ENCODE data around the gene ING5. TPM values are rescaled to one million over a fixed set of nuclear protein-coding genes. Genes with fewer than 3 reads are reported as not detected.

The ING5 gene
- total and polyA plus RNA-seq, 2 donors, result 29.8 to 47.3 TPM

DNA sequence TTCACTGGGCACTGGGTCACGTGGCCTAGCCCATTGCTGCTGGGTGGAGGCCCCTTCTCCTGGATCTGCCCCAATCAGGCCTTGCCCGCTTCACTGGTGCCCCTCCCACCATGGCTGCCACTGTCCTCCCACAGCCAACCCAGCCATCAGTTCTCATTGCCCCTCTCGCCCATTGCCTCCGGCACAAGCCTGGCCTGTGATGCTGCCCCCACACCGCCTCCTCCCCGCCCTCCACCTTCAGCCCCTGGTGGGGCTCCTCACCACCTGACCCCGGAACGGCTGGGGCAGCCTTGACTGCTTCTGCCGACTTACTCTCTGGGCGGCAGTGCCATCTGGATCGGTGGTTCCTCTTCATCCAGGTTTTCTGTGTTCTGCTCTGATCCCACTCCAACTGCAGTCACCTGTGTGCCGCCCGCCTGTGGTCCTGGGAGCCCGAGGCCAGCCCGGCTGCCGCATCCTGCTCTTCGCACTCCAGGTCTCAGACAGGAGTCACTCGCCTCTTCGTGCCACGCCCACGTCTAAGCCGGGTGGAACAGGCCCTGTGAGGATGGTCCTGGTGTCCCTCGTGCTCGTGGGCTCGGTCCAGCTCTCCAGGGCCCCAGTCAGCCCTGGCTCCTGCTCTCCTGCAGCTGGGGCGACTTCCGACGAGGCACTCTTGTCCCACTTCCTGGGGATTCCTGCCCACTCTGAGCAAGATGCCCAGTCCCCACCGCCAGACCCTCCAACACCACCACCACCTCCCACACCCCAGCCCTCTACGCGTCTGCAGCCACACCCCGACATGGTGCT is 46.8 kb downstream of the ING5 start:
- Histone ChIP-seq H3K36me3 (ENCODE audit: control insufficient read depth in 2 of 2, insufficient read depth in 2 of 2, low read length in 1 of 2) (peaks cover 39 to 52% of the 10 kb centered on the region in 2 donors), H3K4me1 (ENCODE audit: control insufficient read depth in 2 of 2, insufficient read depth in 2 of 2, low read length in 2 of 2) (no peaks in the 10 kb centered on the region), H3K4me3 (ENCODE audit: low read length in 2 of 2) (no peak overlapping the region), H3K27me3 (ENCODE audit: control insufficient read depth in 2 of 2, insufficient read depth in 1 of 2, low read length in 1 of 2) (no peaks in the 10 kb centered on the region), H3K9me3 (ENCODE audit: control insufficient read depth in 2 of 2, insufficient read depth in 1 of 2, low read length in 1 of 2) (no peaks in the 10 kb centered on the region), H3K27ac (ENCODE audit: low read depth in 1 of 2, low read length in 1 of 2) (no peak overlapping the region)
- no peak for DNase-seq (ENCODE audit: low read depth in 6 of 9, low spot score in 9 of 9)
- 97% methylated on average over 32 of the region's 32 CpGs for WGBS

DNA sequence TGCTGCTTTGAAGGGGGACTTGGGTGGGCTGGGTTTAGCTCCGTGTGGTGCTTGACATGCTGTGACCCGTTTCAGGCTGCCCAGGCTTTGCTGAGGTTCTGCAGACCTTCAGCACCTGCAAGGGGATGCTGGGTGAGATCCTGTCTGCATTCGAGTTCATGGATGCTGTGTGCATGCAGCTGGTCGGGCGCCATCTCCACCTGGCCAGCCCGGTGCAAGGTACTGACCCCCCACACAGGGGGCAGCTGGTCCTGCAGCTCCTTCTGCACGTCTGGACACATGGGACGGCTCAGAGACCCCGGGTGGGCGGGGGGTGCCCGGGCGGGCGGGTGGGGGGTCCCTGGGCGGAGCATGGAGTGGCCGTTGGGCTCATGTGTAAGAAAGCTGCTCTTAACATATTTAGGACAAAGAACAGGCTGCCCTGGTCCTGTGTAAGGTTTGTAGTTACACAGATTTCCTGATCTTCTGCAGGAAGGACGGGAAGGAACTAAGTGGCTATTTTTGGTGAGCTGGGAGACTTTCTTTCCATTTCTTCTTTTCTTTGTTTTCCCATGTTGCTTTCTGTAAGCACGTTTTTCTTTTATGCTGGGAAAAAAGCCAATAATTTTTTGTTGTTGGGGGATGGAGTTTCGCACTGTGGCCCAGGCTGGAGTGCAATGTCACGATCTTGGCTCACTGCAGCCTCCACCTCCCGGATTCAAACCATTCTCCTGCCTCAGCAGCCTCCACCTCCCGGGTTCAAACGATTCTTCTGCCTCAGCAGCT is 48.4 kb downstream of the ING5 start:
- Histone ChIP-seq H3K36me3 (ENCODE audit: control insufficient read depth in 2 of 2, insufficient read depth in 2 of 2, low read length in 1 of 2) (peaks cover 35 to 45% of the 10 kb centered on the region in 2 donors), H3K4me3 (ENCODE audit: low read length in 2 of 2) (no peak overlapping the region), H3K9me3 (ENCODE audit: control insufficient read depth in 2 of 2, insufficient read depth in 1 of 2, low read length in 1 of 2) (no peaks in the 10 kb centered on the region), H3K4me1 (ENCODE audit: control insufficient read depth in 2 of 2, insufficient read depth in 2 of 2, low read length in 2 of 2) (no peaks in the 10 kb centered on the region), H3K27me3 (ENCODE audit: control insufficient read depth in 2 of 2, insufficient read depth in 1 of 2, low read length in 1 of 2) (no peaks in the 10 kb centered on the region), H3K27ac (ENCODE audit: low read depth in 1 of 2, low read length in 1 of 2) (no peak overlapping the region)
- WGBS, result 92% methylated on average over 22 of the region's 22 CpGs
- DNase-seq (ENCODE audit: low read depth in 6 of 9, low spot score in 9 of 9), result no peak

DNA sequence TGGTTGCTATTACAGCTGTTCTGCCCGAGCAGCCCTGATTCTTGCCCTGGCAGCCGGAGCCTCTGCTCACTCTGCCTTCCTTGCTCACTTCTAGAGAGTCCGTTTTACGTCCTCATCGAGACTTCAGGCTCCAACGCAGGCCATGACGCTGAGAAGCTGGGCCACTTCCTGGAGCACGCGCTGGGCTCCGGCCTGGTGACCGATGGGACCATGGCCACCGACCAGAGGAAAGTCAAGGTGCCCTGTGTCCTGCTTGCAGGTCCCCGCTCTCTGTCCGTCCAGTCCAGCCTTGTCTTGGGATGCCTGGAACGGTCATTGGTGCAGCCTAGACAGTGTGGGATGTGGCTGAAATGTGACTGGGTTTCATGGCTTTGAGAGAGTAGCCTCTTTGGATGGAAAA is 49.3 kb downstream of the ING5 start:
- Histone ChIP-seq H3K9me3 (ENCODE audit: control insufficient read depth in 2 of 2, insufficient read depth in 1 of 2, low read length in 1 of 2) (no peaks in the 10 kb centered on the region), H3K4me1 (ENCODE audit: control insufficient read depth in 2 of 2, insufficient read depth in 2 of 2, low read length in 2 of 2) (no peaks in the 10 kb centered on the region), H3K36me3 (ENCODE audit: control insufficient read depth in 2 of 2, insufficient read depth in 2 of 2, low read length in 1 of 2) (peaks cover 35 to 45% of the 10 kb centered on the region in 2 donors), H3K27ac (ENCODE audit: low read depth in 1 of 2, low read length in 1 of 2) (no peak overlapping the region), H3K27me3 (ENCODE audit: control insufficient read depth in 2 of 2, insufficient read depth in 1 of 2, low read length in 1 of 2) (no peaks in the 10 kb centered on the region), H3K4me3 (ENCODE audit: low read length in 2 of 2) (no peak overlapping the region)
- DNase-seq (ENCODE audit: low read depth in 6 of 9, low spot score in 9 of 9), result no peak
- WGBS, result 98% methylated on average over 15 of the region's 15 CpGs

DNA sequence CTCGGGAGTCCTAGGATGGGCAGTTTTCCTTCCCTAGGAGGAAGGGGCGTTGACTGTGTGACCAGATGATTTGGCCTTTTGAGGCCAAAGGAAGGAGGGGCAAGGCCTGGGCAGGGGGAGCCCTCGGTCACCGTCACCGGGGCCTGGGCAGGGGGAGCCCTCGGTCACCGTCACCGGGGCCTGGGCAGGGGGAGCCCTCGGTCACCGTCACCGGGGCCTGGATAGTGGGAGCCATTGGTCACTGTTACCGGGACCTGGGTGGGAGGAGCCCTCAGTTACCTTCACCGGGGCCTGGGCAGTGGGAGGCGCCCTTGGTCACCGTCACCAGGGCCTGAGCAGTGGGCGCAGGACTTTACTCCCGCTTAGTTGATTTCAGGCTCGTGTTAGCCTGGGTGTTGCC is 49.9 kb downstream of the ING5 start:
- Histone ChIP-seq H3K27ac (ENCODE audit: low read depth in 1 of 2, low read length in 1 of 2) (no peak overlapping the region), H3K36me3 (ENCODE audit: control insufficient read depth in 2 of 2, insufficient read depth in 2 of 2, low read length in 1 of 2) (peaks cover 39 to 51% of the 10 kb centered on the region in 2 donors), H3K4me1 (ENCODE audit: control insufficient read depth in 2 of 2, insufficient read depth in 2 of 2, low read length in 2 of 2) (no peaks in the 10 kb centered on the region), H3K9me3 (ENCODE audit: control insufficient read depth in 2 of 2, insufficient read depth in 1 of 2, low read length in 1 of 2) (no peaks in the 10 kb centered on the region), H3K4me3 (ENCODE audit: low read length in 2 of 2) (no peak overlapping the region), H3K27me3 (ENCODE audit: control insufficient read depth in 2 of 2, insufficient read depth in 1 of 2, low read length in 1 of 2) (no peaks in the 10 kb centered on the region)
- 96% methylated on average over 18 of the region's 18 CpGs for WGBS
- no peak for DNase-seq (ENCODE audit: low read depth in 6 of 9, low spot score in 9 of 9)

DNA sequence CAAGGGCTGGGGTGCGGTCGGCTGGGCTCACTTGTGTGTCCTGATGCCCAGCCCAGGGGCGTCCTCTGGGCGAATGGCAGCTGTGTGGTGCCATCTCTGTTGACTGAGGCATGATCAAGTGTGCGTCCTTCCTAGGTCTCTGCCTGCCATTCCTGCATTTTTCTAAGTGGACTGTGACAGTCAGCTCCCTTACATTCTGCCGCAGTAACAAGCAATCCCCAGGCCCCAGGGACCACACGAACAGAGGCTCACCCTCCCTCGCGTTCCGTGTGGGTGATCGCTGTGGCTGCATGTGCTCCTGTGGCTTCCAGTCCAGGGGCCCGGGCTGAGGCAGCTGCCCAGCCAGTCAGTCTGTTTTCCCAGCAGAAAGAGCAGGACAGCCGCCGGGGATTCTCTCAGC is 50.4 kb downstream of the ING5 start:
- Histone ChIP-seq H3K27ac (ENCODE audit: low read depth in 1 of 2, low read length in 1 of 2) (no peak overlapping the region), H3K36me3 (ENCODE audit: control insufficient read depth in 2 of 2, insufficient read depth in 2 of 2, low read length in 1 of 2) (peaks cover 40 to 53% of the 10 kb centered on the region in 2 donors), H3K4me3 (ENCODE audit: low read length in 2 of 2) (no peak overlapping the region), H3K4me1 (ENCODE audit: control insufficient read depth in 2 of 2, insufficient read depth in 2 of 2, low read length in 2 of 2) (no peaks in the 10 kb centered on the region), H3K27me3 (ENCODE audit: control insufficient read depth in 2 of 2, insufficient read depth in 1 of 2, low read length in 1 of 2) (no peaks in the 10 kb centered on the region), H3K9me3 (ENCODE audit: control insufficient read depth in 2 of 2, insufficient read depth in 1 of 2, low read length in 1 of 2) (no peaks in the 10 kb centered on the region)
- WGBS, result 99% methylated on average over 14 of the region's 14 CpGs
- DNase-seq (ENCODE audit: low read depth in 6 of 9, low spot score in 9 of 9), result no peak

DNA sequence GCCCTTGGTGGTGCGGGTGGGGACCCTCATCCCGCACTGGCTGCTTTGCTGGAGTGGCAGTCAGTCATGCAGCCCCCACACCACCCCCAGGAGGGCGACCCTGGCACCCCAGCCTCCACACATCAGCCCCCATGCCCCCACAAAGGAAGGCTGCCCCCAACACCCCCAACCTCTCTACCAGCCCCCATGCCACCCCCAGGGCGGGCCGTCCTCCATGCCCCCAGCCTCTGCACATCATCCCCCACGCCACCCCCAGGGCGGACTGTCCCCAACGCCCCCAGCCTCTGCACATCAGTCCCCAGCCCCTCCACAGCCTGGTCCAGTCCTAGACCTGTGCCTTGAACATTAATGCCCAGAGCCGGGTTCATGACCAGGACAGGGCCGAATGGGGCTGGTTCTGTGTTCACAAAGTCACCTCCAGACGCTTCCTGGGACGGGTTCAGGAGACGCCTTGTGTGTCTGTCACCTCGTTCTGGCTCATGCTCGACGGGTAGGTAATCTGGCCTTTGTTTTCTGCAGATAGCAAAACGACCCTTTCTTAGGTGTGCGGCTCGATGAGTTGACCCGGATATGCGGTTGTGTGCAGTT is 50.9 kb downstream of the ING5 start:
- Histone ChIP-seq H3K9me3 (ENCODE audit: control insufficient read depth in 2 of 2, insufficient read depth in 1 of 2, low read length in 1 of 2) (no peaks in the 10 kb centered on the region), H3K4me1 (ENCODE audit: control insufficient read depth in 2 of 2, insufficient read depth in 2 of 2, low read length in 2 of 2) (no peaks in the 10 kb centered on the region), H3K27ac (ENCODE audit: low read depth in 1 of 2, low read length in 1 of 2) (no peak overlapping the region), H3K27me3 (ENCODE audit: control insufficient read depth in 2 of 2, insufficient read depth in 1 of 2, low read length in 1 of 2) (no peaks in the 10 kb centered on the region), H3K36me3 (ENCODE audit: control insufficient read depth in 2 of 2, insufficient read depth in 2 of 2, low read length in 1 of 2) (peaks cover 42 to 51% of the 10 kb centered on the region in 2 donors), H3K4me3 (ENCODE audit: low read length in 2 of 2) (no peak overlapping the region)
- WGBS, result 97% methylated on average over 21 of the region's 21 CpGs
- no peak for DNase-seq (ENCODE audit: low read depth in 6 of 9, low spot score in 9 of 9)

DNA sequence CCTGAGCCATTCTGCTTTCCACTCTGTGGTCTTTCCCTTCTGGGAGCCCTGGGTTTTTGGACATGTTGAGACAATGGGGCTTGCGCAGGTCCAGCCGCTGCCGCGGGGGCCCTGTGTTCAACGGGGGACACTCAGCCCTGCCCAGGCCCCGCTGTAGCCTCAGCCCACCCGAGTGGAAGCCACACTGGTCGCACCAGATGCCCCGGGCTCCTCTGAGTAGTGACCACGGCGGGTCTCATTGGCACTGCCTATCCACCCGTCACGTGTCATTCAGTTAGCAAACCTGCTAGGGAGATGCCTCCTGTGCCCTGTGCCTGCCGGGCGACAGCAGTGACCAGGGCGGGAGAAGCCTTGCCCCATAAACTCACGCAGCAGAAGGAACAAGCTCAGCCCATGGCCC is 51.7 kb downstream of the ING5 start:
- DNase-seq (ENCODE audit: low read depth in 6 of 9, low spot score in 9 of 9), result no peak
- Histone ChIP-seq H3K9me3 (ENCODE audit: control insufficient read depth in 2 of 2, insufficient read depth in 1 of 2, low read length in 1 of 2) (no peaks in the 10 kb centered on the region), H3K27ac (ENCODE audit: low read depth in 1 of 2, low read length in 1 of 2) (no peak overlapping the region), H3K4me3 (ENCODE audit: low read length in 2 of 2) (no peak overlapping the region), H3K27me3 (ENCODE audit: control insufficient read depth in 2 of 2, insufficient read depth in 1 of 2, low read length in 1 of 2) (no peaks in the 10 kb centered on the region), H3K4me1 (ENCODE audit: control insufficient read depth in 2 of 2, insufficient read depth in 2 of 2, low read length in 2 of 2) (no peaks in the 10 kb centered on the region), H3K36me3 (ENCODE audit: control insufficient read depth in 2 of 2, insufficient read depth in 2 of 2, low read length in 1 of 2) (peaks cover 41 to 51% of the 10 kb centered on the region in 2 donors)
- WGBS, result 99% methylated on average over 17 of the region's 17 CpGs

DNA sequence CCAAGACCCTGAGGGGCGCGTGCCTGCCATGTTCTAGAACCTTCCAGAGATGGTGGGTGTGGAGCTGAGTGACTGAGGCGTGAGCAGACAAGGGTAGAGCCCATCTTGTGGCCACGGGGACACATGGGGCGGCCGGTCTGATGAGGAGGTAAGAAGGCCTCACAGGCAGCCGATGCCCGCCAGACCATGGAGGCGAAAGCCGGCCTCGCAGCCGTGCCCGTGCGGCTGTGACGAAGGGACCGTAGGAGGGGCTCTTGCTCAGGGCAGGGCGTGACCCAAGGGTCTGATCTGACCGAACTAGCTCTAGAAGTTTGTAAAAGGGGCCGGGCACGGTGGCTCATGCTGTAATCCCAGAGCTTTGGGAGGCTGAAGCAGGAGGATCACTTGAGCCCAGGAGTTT is 52.2 kb downstream of the ING5 start:
- 97% methylated on average over 20 of the region's 20 CpGs for WGBS
- Histone ChIP-seq H3K9me3 (ENCODE audit: control insufficient read depth in 2 of 2, insufficient read depth in 1 of 2, low read length in 1 of 2) (no peaks in the 10 kb centered on the region), H3K36me3 (ENCODE audit: control insufficient read depth in 2 of 2, insufficient read depth in 2 of 2, low read length in 1 of 2) (peaks cover 37 to 48% of the 10 kb centered on the region in 2 donors), H3K4me3 (ENCODE audit: low read length in 2 of 2) (no peak overlapping the region), H3K27ac (ENCODE audit: low read depth in 1 of 2, low read length in 1 of 2) (no peak overlapping the region), H3K4me1 (ENCODE audit: control insufficient read depth in 2 of 2, insufficient read depth in 2 of 2, low read length in 2 of 2) (no peaks in the 10 kb centered on the region), H3K27me3 (ENCODE audit: control insufficient read depth in 2 of 2, insufficient read depth in 1 of 2, low read length in 1 of 2) (no peaks in the 10 kb centered on the region)
- no peak for DNase-seq (ENCODE audit: low read depth in 6 of 9, low spot score in 9 of 9)

DNA sequence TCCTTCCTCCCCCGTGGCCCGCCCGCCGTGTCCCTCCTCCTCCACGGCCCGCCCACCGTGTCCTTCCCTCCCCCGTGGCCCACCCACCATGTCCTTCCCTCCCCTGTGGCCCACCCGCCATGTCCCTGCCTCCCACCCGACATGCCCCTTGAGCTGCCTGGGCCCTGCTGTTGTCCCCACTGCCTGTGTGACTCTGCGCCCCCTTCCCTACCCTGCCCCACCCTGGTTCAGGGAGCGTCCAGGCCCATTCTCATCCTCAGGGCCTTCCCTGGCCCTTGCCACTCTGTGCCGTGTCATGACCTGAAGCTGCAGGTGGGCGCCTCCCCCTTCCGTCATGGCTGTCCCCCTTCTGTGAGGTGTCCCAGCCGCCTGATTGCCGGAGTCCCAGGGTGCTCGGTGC is 53.3 kb downstream of the ING5 start:
- H3K9me3 ChIP-seq (ENCODE audit: control insufficient read depth in 2 of 2, insufficient read depth in 1 of 2, low read length in 1 of 2), result peaks cover 0 to under 1% of the 10 kb centered on the region in 2 donors
- WGBS, result 97% methylated on average over 17 of the region's 18 CpGs
- no peaks in the 10 kb centered on the region for H3K4me1 ChIP-seq (ENCODE audit: control insufficient read depth in 2 of 2, insufficient read depth in 2 of 2, low read length in 2 of 2)
- H3K4me3 ChIP-seq (ENCODE audit: low read length in 2 of 2), result no peak overlapping the region
- H3K27me3 ChIP-seq (ENCODE audit: control insufficient read depth in 2 of 2, insufficient read depth in 1 of 2, low read length in 1 of 2), result no peaks in the 10 kb centered on the region
- no peak overlapping the region for H3K27ac ChIP-seq (ENCODE audit: low read depth in 1 of 2, low read length in 1 of 2)
- DNase-seq (ENCODE audit: low read depth in 6 of 9, low spot score in 9 of 9), result no peak
- H3K36me3 ChIP-seq (ENCODE audit: control insufficient read depth in 2 of 2, insufficient read depth in 2 of 2, low read length in 1 of 2), result peaks cover 42 to 49% of the 10 kb centered on the region in 2 donors
